ENCODE results near the gene ARHGAP33.

DNA sequence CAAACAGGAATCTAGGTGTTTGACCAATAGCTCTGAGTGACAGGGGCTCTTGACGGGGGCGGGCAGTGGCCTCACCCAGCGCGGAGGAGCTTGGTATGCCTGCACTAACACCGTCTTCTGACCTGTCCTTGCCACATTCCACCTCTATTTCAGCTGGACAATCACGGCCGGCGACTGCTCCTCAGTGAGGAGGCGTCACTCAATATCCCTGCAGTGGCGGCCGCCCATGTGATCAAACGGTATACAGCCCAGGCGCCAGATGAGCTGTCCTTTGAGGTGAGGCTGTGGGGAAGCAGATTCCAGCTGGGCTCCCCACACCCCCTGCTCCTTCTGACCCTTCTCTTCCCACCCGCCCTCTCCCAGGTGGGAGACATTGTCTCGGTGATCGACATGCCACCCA, 4.7 kb downstream of the ARHGAP33 start:
- TF ChIP-seq POLR2A (IDR thresholded peaks at IDR 0.05; ENCODE audit: low read length) (no peak), GATA1 (IDR thresholded peaks at IDR 0.05; ENCODE audit: low read depth, low read length) (no peak)
